Measurements from ENCODE around the gene SOS1.

The SOS1 gene

DNA sequence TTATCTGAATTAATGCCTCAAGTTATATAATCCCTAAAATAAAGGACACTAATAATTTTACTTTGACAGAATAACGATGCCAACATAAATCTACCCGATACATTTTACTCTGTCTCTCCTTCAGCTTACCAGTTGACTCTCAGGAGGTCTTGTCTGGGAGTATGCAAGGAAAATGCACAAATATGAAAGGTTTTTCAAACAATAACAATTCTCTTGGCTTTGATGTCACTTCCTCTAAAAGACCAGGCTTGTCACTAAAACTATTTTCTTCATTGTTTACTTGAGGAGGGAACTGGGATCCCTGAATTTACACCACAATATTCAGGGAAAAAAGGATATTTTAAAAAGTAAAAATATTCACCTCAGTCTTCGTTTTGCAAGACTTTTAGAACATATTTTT lies 97.2 kb downstream of the SOS1 start:
- no peak for DNase-seq

DNA sequence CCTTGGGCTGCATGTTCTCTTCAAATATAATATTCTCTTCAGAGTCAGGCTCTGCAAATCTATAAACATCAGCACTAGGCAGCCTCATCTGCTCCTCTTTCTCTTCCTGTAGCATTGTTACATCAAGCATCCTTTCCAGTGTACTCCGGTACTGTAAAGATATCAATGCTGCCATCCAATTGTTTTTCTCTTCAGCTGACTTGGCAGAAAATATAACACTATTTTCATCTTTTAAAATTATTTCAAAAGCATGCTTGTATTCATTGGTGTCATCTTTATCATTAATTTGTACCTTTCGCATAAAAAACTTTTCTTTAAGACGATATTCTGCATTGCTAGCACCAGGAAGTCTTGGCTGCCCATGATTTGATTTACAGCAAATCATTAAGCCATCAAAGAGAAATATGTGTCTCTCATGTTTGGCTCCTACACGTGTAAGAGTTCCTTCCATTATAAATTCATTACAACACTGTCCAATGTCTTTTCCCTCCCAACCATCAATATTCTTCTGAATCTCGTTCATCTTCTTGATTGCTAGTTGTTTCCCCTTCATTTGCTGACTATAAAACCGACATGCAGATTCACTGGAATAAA lies 98.1 kb downstream of the SOS1 start:
- DNase-seq = no peak

DNA sequence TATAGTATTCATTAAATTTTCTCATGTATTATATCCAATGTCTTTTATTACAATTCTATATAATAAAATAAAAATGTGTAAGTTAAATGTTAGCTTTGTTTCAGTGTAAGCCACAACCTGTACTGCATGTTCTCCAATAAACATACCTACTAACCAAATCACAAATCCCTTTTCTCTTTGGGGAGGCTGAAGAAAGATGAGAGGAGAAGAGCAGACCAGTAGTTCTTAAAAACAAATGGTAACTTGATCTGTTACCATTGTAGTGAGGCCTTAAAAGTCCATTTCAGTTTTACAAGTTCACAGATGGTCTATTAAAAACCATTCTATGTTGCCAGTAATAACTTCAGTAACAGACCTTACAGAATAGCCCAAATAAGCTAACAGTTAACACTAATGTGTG lies 100.5 kb downstream of the SOS1 start:
- no peak for DNase-seq

DNA sequence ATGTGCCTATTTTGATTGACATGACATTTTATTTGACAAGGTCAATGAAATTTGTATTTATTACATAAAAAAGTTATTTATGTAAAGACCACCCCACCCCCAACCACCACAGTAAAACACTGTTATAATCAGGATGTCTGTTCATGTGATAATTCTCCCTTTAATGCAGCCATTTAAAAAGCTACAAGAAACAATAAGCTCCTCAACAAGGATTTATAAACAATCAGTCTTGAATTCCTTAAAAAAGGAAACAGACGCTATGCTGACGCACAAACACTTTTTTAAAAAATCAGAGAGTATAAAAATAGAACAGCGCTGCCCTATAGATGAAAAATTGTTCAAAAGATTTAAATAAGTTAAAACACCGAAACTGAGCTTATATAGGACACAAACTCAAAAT lies 102.2 kb downstream of the SOS1 start:
- no peak for DNase-seq

DNA sequence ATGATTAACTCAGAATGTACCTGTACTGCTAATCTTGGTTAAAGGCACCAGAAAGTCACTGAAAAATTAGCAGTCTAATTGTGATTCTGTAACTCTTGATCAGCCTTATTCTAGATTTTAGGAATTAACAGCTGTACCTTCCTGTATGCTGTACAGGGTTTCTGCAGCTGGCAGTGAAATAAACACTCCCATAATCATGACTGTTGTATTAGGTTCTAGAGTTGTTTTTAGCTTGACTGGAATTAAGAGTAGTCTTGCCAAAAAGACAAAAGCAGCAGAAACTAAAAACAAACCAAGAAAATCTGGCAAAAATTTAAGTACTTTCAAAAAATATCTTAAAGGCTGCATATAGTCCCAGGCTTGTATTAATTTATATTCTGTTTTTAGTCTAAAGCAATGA lies 103.5 kb downstream of the SOS1 start:
- no peak for DNase-seq

DNA sequence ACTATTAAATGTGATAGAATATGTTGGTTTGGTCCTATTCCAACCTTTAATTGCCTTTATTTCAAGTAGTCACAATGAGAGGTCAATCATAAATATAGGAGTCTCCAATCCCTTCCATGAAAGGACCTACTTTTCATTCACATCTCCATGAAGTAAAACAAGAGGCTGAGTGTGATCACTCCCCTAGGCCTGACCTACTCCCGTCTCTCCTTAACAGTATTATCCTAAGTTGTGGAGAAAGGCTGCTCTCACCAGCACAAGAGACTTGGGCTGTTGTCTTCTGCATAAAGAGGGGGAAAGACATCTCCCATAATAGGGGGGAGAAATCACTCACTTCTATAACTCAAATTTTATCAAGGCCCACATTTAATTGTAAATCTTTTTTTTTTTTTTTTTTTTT lies 105.4 kb downstream of the SOS1 start:
- no peak for DNase-seq

DNA sequence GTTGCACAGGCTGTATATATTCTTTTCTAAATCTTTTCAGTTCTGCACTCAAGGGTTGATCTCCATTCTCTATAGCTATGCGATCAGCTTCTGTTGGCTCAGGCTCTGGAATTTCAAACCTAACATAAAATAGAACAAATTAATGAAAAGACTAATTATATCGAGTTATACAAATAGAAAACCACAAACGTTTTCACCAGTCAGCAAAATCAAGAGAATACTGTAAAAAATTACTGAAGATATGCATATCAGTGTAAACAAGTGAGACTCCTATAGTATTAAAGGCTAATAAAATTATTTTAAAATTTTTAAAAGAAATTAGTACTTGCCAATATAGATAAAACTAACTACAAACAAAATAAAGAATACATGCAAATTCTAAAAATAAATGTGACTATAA lies 107.0 kb downstream of the SOS1 start:
- DNase-seq = no peak

GRCh38 chr2:39008665-39009064 lies 112.2 kb downstream of the SOS1 start:
- no peak for DNase-seq

DNA sequence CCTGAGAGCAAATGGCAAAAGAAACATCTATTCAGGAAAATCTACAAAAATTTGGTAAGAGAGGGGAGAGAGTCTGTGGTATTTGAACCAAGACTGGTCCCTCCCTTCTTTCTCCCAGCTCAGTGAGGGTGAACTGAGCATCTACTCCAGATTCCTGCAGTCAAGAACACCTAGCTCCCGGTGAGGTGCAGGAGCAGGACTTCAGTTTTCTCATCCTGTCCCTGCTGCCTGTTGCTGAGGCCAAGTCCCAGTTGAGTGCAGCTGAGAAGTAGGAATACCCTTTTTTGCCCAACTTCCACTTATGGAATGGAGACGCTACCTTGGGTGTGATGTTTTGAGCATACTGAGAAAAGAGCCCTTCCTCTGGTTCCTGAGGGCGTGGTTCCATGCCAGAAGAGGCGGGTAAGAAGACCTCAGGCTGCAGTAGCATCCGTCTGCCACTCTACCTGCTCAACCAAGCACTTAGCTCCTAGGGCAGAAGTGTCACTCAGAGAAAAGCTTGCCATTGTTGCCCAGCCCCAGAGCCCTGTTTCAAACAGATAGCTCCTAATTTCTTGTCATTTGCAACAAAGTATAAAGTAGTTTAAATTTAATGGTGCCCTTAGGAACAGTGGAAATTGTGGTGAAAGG lies 112.9 kb downstream of the SOS1 start:
- no peak for DNase-seq

DNA sequence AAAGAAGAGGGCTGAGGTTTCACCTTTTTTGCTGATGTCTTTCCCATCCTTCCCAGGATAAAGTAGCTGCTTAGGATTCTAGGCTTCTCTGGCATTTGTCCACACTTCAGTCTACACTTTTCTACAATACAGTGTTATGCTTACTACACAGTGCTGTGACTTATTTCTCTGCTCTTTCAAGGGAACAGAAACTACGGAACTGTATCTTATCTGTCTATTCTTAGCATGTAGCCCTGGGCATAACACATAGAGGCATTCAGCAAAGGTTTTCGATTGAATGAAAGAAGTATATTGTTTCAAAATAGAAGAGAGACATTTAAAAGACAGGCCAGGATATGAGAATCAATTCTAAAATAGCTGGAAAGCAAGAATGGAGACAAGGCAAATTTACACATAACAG lies 120.3 kb downstream of the SOS1 start:
- DNase-seq = no peak

- DNase-seq = no peak
Measured at GRCh38 chr2:38997781-38998180, 123.1 kb downstream of the SOS1 start.

GRCh38 chr2:38991899-38992298 lies 129.0 kb downstream of the SOS1 start:
- DNase-seq = no peak

DNA sequence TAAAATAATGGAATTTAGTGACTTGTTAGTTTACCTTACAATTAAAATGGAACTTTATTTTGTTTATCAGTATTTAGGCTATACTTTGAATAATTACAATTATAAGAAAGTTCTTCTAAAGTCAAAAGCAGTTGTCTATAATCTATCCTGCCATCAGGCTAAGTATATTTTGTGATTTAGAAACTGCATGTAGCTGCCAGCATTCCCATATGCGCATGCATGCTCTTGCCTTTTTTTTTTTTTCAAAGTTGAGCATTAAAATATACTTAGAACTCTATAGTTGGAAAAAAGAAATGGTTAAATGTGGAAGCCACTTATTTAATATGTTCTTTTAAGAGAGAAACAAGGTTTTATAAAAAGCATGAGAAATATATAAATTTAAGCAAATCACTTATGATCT lies 132.1 kb downstream of the SOS1 start:
- no peak for DNase-seq

DNA sequence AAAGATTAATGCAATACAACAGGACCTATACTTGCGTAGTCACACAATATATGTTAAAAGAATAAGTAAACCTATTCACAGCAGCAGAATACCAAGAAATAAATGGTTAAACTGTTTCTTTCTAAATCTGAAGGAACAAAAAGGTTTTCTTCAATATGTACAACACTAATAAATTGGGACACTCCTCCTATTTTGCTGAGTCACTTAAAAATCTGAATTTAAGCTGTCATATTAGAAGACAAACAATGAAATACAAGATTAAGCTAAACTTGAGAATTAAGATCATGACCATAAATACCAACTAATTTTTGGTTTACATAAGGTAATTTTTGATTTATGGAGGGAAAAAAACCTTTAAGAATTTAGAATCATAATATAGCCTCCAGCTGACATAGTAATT lies 138.4 kb downstream of the SOS1 start:
- no peak for DNase-seq

DNA sequence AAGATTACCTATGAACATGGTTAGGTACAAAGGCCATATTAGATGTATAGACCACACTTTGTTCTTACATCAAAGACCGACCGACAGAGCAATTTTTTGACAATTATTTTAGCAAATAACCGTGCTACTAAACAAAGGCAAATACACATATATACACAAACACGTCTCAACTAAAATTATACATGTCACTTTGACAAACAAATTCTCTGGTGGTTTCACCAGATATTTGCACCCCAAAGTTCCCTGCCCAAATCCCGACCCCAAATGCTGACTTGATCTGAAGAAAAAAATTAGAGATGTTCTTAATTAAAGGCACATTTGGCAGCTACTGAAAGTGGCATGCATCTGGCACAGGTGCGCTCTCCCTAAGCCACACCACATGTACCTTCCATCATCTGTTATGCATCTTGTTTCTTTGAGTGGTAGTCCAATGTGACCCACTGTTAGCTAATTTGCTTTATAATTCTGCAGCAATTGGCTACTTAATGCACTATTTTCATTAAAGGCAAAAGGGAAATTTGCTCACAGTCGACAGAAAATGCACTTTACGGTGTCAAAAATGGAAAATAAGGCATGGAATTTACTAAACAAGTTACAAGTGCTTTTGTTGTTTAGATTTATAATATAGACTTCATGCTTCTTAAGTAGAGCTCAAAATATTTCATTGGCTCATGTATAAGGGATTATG lies 139.0 kb downstream of the SOS1 start:
- DNase-seq = no peak

GRCh38 chr2:38981003-38981669 lies 139.7 kb downstream of the SOS1 start:
- no peak for DNase-seq

GRCh38 chr2:38978908-38979307 lies 141.9 kb downstream of the SOS1 start:
- DNase-seq = no peak

DNA sequence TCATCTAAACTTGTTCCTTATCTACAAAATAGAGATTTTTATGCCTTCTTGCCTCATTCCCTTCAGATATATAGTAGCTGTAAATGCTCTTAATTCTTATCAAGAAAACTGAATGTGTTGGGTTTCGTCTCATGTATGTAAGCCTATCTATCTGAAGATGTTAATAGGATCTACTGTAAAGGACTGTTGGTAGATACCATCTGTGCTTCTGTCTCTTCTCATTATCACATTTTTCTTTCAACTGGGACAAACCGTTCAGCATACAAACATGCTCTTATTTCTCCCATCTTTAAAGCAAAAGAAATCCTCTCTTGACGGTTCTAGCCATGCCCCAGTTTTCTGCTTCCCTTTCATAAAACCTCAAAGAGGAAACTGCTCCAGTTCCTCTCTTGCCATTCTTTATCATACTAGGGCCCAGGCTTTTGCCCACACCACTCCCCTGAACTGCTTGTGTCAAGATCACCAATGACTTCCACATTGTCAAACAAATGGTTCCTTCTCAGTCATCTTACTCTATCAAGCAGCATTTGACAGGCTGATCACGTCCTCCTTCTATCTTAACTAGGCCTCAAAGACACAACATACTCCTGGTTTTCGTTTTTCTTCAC lies 142.5 kb downstream of the SOS1 start:
- no peak for DNase-seq

- DNase-seq = no peak
Measured at GRCh38 chr2:38977047-38977446, 143.8 kb downstream of the SOS1 start.

DNA sequence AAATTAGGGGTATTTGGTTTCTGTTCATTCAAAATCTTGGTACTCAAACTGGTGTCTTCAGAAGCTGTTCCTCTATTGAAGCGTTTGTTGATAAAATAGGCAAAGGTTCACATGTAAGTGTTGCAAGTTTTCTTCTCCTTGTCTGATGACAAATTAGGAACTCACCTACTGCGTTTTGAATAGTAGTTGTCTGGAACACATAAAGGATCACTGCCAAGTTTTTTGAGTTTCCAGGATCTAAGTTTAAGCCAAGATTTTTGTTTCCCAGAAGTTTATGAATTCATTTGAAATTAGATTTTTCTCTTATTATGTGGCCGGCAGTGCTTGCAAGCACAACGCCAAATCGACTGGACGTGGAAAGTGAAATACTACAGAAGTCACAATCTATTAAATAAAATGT lies 145.8 kb downstream of the SOS1 start:
- DNase-seq = no peak

- DNase-seq = no peak
Measured at GRCh38 chr2:38973266-38973665, 147.6 kb downstream of the SOS1 start.

- no peak for DNase-seq
Measured at GRCh38 chr2:38971377-38971776, 149.5 kb downstream of the SOS1 start.

- DNase-seq = no peak
Measured at GRCh38 chr2:38968021-38968420, 152.8 kb downstream of the SOS1 start.

DNA sequence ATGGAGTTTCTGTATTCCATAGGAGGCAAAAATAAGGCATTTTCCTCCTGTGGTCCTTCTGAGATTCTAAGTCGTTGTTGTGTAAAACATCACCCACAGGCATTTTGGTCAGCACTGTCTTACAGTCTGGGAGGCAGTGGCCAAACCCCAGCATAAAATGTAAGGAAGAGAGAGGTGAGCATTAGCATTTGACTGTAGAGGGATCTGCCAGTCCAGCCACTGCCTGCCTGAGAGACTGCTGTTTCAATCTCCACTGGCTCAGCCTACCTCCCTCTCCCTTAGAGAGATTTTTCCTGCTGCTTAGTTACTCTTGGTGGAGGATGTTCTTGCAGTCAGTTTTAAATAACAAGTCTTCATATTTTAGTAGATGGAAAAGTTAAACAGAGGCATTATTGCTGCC lies 154.2 kb downstream of the SOS1 start:
- no peak for DNase-seq

Data from T-helper 1 cell (primary cell).